Tibial nerve (tissue), 4 donors: ENCODE data around the gene TPCN1. TPM values are rescaled to one million over a fixed set of nuclear protein-coding genes. Genes with fewer than 3 reads are reported as not detected.

ENCODE experiments used
- DNase-seq, 2 donors: peaks; one replicate each; pipeline ENCODE4 v3.0.0-alpha.2; 2019; ENCODE audit warnings: low spot score in 2 of 2
- H3K27ac ChIP-seq, 4 donors: fragments of 200-600 bp; sonication (generic) in 3 of 4; one replicate each; pipeline ENCODE4 v1.5.1; 2017 to 2019; ENCODE audit warnings: mild to moderate bottlenecking in 1 of 4
- H3K27me3 ChIP-seq, 2 donors: fragments of 200-600 bp; sonication (generic) in 1 of 2; one replicate each; pipeline versions ENCODE4 v1.5.1 to v1.6.0; 2017 to 2019
- H3K36me3 ChIP-seq, 3 donors: fragments of 200-600 bp; sonication (generic); one replicate each; pipeline ENCODE4 v1.5.1; 2018 to 2019
- H3K4me1 ChIP-seq, 4 donors: fragments of 200-600 bp; sonication (generic) in 3 of 4; one replicate each; pipeline ENCODE4 v1.5.1; 2017 to 2019
- H3K4me3 ChIP-seq, 4 donors: fragments of 200-600 bp; sonication (generic) in 3 of 4; one replicate each; pipeline ENCODE4 v1.5.1; 2017 to 2019; ENCODE audit warnings: mild to moderate bottlenecking in 1 of 4, moderate library complexity in 1 of 4
- H3K9me3 ChIP-seq, 4 donors: fragments of 200-600 bp; sonication (generic) in 3 of 4; one replicate each; pipeline ENCODE4 v1.5.1; 2017 to 2019
- CTCF ChIP-seq, 5 experiments: fragments of 200-600 bp in 3 of 5; fragments of 450-650 bp in 2 of 5; sonication (generic) in 3 of 5; IDR thresholded peaks; one replicate each; pipeline ENCODE4 v1.5.1; 2016 to 2019; ENCODE audit warnings: antibody characterized with exemption in 5 of 5, mild to moderate bottlenecking in 3 of 5, moderate library complexity in 2 of 5
- EP300 ChIP-seq, 2 donors: sonication (generic); formaldehyde crosslinking; IDR thresholded peaks; one replicate each; pipeline ENCODE4 v1.6.1; 2017; ENCODE audit warnings: antibody characterized with exemption in 2 of 2, mild to moderate bottlenecking in 1 of 2
- POLR2A ChIP-seq, 2 donors: fragments of 450-650 bp; IDR thresholded peaks; one replicate each; pipeline ENCODE4 v1.6.1; 2017; ENCODE audit warnings: antibody characterized with exemption in 2 of 2, mild to moderate bottlenecking in 2 of 2, moderate library complexity in 2 of 2
- WGBS, 2 donors: methylation state at CpG; one replicate each; pipeline ENCODE4 v1.1.5; 2018; 5-methylcytosine and 5-hydroxymethylcytosine counted together
- total RNA-seq, 4 donors: library from RNA; depleted of rRNA; stranded (reverse); fragments of >200 nt; gene quantifications; one replicate each; pipeline ENCODE4 v1.1.0, GENCODE V29; 2016

The TPCN1 gene
- total RNA-seq, 4 donors from 2014 or later = 62.7 to 77.6 (median 69.8) TPM

- peaks cover 0 to 77% (median 39%) of the 10 kb centered on the region in 4 donors for H3K4me1 ChIP-seq
- no peak for TF ChIP-seq EP300 (IDR thresholded peaks at IDR 0.05)
- TF ChIP-seq POLR2A (IDR thresholded peaks at IDR 0.05) = no peak
- no peak for TF ChIP-seq CTCF (IDR thresholded peaks at IDR 0.05)
- H3K36me3 ChIP-seq = peaks cover 0 to 34% (median 0%) of the 10 kb centered on the region in 3 donors
- WGBS, 2 donors = 66 to 72% methylated on average over 3 of the region's 3 CpGs
- no peaks in the 10 kb centered on the region for H3K9me3 ChIP-seq
- H3K27me3 ChIP-seq = no peaks in the 10 kb centered on the region
- no peak overlapping the region for H3K4me3 ChIP-seq
- DNase-seq = no peak
- no peak overlapping the region for H3K27ac ChIP-seq
These were observed 17.0 kb downstream of the TPCN1 start for GRCh38 chr12:113238309-113238708.

- WGBS, 2 donors = 63 to 65% methylated on average over 3 of the region's 3 CpGs
- H3K27ac ChIP-seq = peak overlapping the region in 3 of 4 donors; percentile 49 to 69 (median 54)
- no peak overlapping the region for H3K4me3 ChIP-seq
- H3K36me3 ChIP-seq = peaks cover 0 to 24% (median 0%) of the 10 kb centered on the region in 3 donors
- H3K4me1 ChIP-seq = peaks cover 0 to 87% (median 49%) of the 10 kb centered on the region in 4 donors
- DNase-seq = no peak
- H3K9me3 ChIP-seq = no peaks in the 10 kb centered on the region
- H3K27me3 ChIP-seq = no peaks in the 10 kb centered on the region
- no peak for TF ChIP-seq CTCF (IDR thresholded peaks at IDR 0.05)
- TF ChIP-seq POLR2A (IDR thresholded peaks at IDR 0.05) = no peak
- no peak for TF ChIP-seq EP300 (IDR thresholded peaks at IDR 0.05)
These were observed 18.1 kb downstream of the TPCN1 start for GRCh38 chr12:113239288-113239771.

GRCh38 chr12:113239811-113240331 is 18.6 kb downstream of the TPCN1 start:
- Histone ChIP-seq H3K27ac (peak overlapping the region in 3 of 4 donors; percentile 49 to 69 (median 54)), H3K4me3 (no peak overlapping the region), H3K27me3 (no peaks in the 10 kb centered on the region), H3K36me3 (peaks cover 0 to 20% (median 0%) of the 10 kb centered on the region in 3 donors), H3K4me1 (peaks cover 0 to 93% (median 55%) of the 10 kb centered on the region in 4 donors), H3K9me3 (no peaks in the 10 kb centered on the region)
- TF ChIP-seq EP300 (IDR thresholded peaks at IDR 0.05) = no peak
- no peak for TF ChIP-seq POLR2A (IDR thresholded peaks at IDR 0.05)
- TF ChIP-seq CTCF (IDR thresholded peaks at IDR 0.05) = no peak
- DNase-seq = no peak
- 38 to 49% methylated on average over 12 of the region's 12 CpGs for WGBS, 2 donors

- H3K9me3 ChIP-seq = no peaks in the 10 kb centered on the region
- H3K36me3 ChIP-seq = peaks cover 0 to 19% (median 0%) of the 10 kb centered on the region in 3 donors
- peaks cover 0 to 96% (median 58%) of the 10 kb centered on the region in 4 donors for H3K4me1 ChIP-seq
These were observed 19.1 kb downstream of the TPCN1 start for GRCh38 chr12:113240395-113240794.

More at GRCh38 chr12:113240395-113240794, 19.1 kb downstream of the TPCN1 start:
- Histone ChIP-seq H3K4me3 (no peak overlapping the region), H3K27ac (peak overlapping the region in 2 of 4 donors; percentile 72 to 75), H3K27me3 (no peaks in the 10 kb centered on the region)
- TF ChIP-seq POLR2A (IDR thresholded peaks at IDR 0.05) = no peak
- TF ChIP-seq EP300 (IDR thresholded peaks at IDR 0.05) = no peak
- no peak for TF ChIP-seq CTCF (IDR thresholded peaks at IDR 0.05)
- no peak for DNase-seq
- 83 to 95% methylated on average over 3 of the region's 3 CpGs for WGBS, 2 donors
